HL-60 (cell line): ENCODE data around the gene SERPINA3.

Experiments used
- DNase-seq, 2 experiments: peaks; one replicate each; pipeline ENCODE4 v3.0.0-alpha.2; 2010 to 2020; ENCODE audit warnings: low read depth in 1 of 2, low spot score in 1 of 2
- H3K27ac ChIP-seq: fragments of 250-450 bp; sonication (Bioruptor Pico); replicated peaks from 2 replicates; pipeline ENCODE4 v1.5.1; 2020; ENCODE audit warnings: mild to moderate bottlenecking, moderate library complexity
- H3K27me3 ChIP-seq: fragments of 250-450 bp; sonication (Bioruptor Pico); 2 replicates; pipeline ENCODE4 v1.5.1; 2021; ENCODE audit warnings: mild to moderate bottlenecking, moderate library complexity; ENCODE audit not compliant: insufficient read depth, poor library complexity, severe bottlenecking
- H3K4me3 ChIP-seq: replicated peaks from 2 replicates; pipeline ENCODE4 v1.5.1; 2011; ENCODE audit warnings: mild to moderate bottlenecking, control low read depth, low read length; ENCODE audit not compliant: insufficient read depth
- CTCF ChIP-seq: IDR thresholded peaks from one replicate; pipeline ENCODE4 v1.5.1; 2011; ENCODE audit warnings: low read length, control low read depth, inconsistent platforms; ENCODE audit not compliant: insufficient read depth
- GABPA ChIP-seq: IDR thresholded peaks from 2 replicates; pipeline ENCODE4 v1.6.1; 2012; ENCODE audit warnings: low read depth
- POLR2AphosphoS5 ChIP-seq: IDR thresholded peaks from 2 replicates; pipeline ENCODE4 v1.6.1; 2012; ENCODE audit warnings: low read depth
- REST ChIP-seq: IDR thresholded peaks from 2 replicates; pipeline ENCODE4 v1.6.1; 2012; ENCODE audit warnings: low read depth; ENCODE audit not compliant: insufficient replicate concordance
- SPI1 ChIP-seq: IDR thresholded peaks from 2 replicates; pipeline ENCODE4 v1.6.1; 2012; ENCODE audit warnings: low read depth, mild to moderate bottlenecking, borderline replicate concordance

The SERPINA3 gene

GRCh38 chr14:94615823-94616570 lies 3.8 kb downstream of the SERPINA3 start:
- no peak overlapping the region for H3K27ac ChIP-seq
- TF ChIP-seq GABPA (no peak), REST (no peak), POLR2AphosphoS5 (no peak), CTCF (no peak), SPI1 (no peak)
- no peak for DNase-seq
- H3K27me3 ChIP-seq: no peaks in the 10 kb centered on the region
- no peak overlapping the region for H3K4me3 ChIP-seq

GRCh38 chr14:94617366-94617941 lies 5.3 kb downstream of the SERPINA3 start:
- Histone ChIP-seq H3K27ac (no peak overlapping the region), H3K27me3 (no peaks in the 10 kb centered on the region), H3K4me3 (no peak overlapping the region)
- DNase-seq: no peak
- TF ChIP-seq GABPA (no peak), REST (no peak), POLR2AphosphoS5 (no peak), SPI1 (no peak), CTCF (no peak)

GRCh38 chr14:94617988-94618822 lies 6.0 kb downstream of the SERPINA3 start:
- Histone ChIP-seq H3K4me3 (no peak overlapping the region), H3K27ac (no peak overlapping the region), H3K27me3 (no peaks in the 10 kb centered on the region)
- DNase-seq: no peak
- no peak for TF ChIP-seq REST
